Inflammatory macrophage treated with lipopolysaccharide for 4 hours (primary cell): ENCODE results near the gene KLHL11.

Source experiments
- DNase-seq: peaks from one replicate; pipeline ENCODE4 v3.0.0-alpha.2; 2020

The KLHL11 gene, protein sequence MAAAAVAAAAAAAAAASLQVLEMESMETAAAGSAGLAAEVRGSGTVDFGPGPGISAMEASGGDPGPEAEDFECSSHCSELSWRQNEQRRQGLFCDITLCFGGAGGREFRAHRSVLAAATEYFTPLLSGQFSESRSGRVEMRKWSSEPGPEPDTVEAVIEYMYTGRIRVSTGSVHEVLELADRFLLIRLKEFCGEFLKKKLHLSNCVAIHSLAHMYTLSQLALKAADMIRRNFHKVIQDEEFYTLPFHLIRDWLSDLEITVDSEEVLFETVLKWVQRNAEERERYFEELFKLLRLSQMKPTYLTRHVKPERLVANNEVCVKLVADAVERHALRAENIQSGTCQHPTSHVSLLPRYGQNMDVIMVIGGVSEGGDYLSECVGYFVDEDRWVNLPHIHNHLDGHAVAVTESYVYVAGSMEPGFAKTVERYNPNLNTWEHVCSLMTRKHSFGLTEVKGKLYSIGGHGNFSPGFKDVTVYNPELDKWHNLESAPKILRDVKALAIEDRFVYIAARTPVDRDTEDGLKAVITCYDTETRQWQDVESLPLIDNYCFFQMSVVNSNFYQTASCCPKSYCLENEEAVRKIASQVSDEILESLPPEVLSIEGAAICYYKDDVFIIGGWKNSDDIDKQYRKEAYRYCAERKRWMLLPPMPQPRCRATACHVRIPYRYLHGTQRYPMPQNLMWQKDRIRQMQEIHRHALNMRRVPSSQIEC

DNA sequence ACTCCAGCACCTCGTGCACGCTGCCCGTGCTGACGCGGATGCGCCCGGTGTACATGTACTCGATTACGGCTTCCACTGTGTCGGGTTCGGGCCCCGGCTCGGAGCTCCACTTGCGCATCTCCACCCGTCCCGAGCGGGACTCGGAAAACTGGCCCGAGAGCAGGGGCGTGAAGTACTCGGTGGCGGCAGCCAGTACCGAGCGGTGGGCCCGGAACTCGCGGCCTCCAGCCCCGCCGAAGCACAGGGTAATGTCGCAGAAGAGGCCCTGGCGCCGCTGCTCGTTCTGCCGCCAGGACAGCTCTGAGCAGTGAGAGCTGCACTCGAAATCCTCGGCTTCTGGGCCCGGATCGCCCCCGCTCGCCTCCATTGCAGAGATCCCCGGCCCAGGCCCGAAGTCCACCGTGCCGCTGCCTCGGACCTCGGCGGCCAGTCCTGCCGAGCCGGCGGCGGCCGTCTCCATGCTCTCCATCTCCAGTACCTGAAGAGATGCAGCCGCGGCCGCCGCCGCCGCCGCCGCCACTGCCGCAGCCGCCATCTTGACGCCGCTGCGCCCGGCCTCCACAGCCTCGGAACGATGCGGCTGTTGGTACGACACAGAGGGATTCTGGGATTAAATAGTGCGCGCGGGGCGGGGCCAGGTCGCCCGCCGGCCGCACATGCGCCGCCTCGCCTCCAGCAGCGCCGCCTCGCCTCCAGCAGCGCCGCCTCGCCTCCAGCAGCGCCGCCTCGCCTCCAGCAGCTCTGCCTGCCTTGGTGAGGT is at the start of gene KLHL11:
Gene KLHL11 (minus strand): TSS at position 588 of the 760 bp plus-strand sequence. CDS start 53 bp downstream, at position 535.
- peak; percentile 90 for DNase-seq

DNA sequence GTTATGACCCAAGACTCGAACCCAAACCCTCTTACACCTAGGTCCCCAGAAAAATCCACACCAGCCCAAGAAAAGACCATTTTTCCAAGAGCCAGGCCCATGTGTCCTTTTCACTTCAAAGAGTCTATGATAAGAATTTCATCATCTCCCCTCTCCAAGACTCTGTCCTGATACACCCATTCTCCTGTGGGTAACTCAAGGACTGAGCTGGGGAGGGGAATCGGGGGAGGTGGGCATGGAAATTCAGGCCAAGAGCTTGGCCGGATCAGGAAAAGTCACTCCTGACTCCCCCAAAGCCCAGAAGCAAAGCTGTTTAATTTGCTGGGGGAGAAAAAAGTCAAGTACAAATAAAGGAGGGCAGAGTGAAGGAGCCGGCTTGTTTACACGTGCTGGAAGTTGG is 49.8 kb upstream of the KLHL11 start:
- DNase-seq: no peak

DNA sequence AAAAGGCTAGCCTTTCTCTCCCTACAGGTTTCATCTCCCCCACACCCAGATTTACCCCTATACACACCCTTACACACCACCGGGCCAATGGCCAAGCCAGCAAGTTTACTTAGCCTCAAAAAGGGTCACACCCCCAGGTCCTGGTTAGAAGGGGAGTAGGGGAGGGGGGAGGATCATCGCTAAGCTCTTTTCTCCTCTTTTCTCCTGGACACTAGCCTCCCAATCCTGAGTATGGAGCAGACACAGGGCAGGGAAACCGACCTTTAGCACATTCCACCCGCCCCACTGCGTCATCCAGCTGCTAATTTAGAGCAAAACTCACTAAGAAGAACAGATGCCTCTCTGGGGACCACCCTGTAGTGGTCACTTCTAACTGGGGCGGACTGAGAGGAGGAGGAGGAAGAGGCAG is 49.1 kb upstream of the KLHL11 start:
- no peak for DNase-seq

DNA sequence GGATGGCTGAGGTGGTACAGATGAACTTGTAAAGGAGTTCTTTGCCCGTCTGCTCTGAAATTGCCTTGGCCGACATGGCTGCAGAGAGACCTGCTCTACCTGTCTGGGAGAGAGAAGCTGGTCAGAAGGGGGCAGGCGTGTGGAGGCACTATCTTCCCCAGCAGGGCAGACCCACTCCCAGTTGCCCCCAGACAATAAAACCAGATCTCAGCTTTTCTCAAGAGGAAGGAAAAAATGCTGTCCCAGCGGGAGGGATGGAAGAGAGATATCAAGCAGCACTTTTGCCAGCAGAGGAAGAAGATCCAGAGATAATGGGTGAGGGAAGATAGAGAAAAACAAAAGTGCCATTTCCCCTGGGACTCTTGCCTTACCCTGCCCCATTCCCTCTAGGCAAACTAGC is 48.6 kb upstream of the KLHL11 start:
- no peak for DNase-seq

DNA sequence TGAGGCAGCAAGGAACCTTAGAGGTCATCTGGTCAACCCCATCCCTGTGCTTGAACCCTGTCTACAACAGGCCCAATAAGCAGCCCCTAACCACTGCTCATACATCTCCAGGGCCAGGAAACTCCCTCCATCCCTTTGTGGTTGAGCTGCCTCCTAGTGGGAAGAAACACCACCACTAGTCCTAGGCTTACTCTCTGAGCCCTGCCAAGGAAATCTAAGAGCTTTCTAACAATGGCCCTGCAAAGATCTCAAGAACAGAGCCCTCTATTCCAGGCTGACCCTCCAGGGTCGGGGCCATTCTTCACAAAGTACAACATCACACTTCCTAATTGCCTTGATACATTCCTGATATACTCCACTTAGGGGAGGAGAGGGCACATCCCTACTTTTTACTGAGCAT is 47.7 kb upstream of the KLHL11 start:
- no peak for DNase-seq

DNA sequence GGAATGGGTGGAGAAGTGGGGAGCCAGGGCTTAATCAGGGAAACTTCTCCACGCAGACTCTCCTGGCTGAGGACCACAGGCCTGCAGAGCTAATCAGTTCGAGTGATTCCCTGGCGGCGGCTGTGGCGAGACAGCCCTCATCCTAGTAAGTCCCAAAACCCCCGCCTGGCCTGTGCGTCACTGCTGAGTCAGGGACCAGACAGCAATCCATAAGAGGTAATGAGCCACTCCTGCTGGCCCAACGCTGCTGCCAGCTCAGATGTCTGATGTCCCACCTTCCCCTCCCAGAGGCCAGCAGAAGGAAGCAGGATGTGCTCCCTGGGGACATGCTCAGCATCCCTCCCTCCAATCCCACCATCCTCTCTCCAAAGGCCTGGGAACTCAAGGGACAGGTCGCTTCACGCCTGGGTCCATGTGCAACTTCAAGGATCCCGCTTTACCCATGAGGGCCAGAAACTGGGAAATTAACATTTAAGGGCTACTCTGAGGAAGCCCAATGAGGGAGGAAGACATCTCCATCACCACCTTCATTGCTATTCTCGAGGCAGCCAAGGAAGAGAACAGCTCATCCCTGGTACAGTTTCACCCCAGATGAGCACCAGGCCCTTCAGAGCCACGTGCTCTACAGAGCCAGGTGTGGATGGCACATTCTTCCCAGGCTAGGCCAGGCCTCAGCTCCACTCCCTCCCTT is 45.6 kb upstream of the KLHL11 start:
- DNase-seq: no peak

DNA sequence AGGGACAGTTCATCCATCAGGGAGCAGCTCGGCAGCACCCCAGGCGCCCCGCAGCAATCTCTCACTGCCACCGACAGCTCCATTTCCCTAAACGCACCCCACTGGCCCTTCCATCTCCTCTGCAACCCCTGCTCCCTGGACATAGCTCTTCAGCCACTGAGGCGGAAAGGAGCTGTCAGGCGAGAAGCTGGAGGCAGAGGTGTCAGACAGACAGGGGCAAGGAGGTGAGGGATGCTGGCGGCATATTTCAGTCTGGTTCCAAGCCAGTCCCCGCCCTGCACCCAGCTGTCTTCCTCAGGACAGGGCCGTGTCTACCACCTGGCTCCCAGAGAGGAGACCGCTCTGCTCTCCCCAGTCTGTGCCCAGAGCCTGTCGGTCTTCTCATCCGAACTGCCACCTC is 43.9 kb upstream of the KLHL11 start:
- no peak for DNase-seq

DNA sequence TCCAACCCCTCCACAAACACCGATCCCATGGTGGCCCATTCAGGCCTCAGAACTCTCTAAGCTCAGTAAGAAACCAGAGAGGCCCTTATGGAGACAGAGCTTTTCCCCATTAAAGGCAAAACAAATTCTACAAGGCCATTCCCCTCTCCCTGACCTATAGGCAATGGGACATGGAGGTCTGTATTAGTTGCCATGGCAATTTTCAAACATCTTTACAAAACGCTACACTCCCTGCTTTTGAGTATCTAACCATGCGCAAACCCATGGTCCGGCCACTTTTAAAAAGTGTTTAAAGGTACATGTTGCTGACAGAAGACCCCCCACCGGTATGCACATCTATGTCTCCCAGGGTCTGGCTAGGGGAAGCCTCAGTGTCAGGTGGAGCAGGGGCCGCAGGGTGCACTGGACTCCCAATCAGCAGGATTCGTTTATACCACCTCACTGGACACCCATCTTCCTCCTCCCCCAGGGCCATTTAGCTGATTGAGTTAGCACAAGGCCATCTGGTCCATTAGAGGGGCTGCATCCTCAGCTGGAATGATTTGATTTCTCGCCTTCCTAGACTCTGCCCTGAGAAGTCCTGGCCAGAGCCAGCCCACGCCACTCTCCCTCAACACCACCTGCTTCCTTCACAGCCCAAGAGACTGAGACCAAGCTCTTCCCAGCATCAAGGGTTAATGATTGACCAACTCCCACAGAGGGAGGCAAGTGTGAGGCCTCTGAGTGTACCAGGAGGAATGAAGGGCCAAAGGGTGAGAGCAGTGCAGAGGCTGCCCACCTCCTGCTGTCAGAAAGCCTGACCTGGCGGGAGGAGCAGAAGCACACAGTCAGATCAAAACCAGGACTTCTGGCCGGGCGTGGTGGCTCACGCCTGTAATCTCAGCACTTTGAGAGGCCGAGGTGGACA is 42.7 kb upstream of the KLHL11 start:
- no peak for DNase-seq

DNA sequence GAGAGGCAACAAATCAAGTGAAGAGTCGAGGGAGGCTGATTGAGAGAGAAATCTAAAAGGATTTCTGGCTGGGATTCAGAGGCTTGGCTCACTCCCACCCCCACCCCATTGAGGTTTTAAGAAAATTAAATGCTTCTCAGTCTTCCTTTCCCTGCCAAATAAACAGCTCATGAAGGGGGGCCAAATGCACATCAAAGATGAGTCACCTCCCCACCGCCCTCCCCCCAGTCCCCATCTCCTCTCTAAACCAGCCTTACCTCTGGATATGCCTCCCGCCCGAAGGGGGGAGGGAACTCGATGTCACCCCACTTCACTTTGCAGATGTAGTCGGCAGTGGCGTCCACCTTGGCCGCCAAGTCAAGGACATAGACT is 41.9 kb upstream of the KLHL11 start:
- no peak for DNase-seq

DNA sequence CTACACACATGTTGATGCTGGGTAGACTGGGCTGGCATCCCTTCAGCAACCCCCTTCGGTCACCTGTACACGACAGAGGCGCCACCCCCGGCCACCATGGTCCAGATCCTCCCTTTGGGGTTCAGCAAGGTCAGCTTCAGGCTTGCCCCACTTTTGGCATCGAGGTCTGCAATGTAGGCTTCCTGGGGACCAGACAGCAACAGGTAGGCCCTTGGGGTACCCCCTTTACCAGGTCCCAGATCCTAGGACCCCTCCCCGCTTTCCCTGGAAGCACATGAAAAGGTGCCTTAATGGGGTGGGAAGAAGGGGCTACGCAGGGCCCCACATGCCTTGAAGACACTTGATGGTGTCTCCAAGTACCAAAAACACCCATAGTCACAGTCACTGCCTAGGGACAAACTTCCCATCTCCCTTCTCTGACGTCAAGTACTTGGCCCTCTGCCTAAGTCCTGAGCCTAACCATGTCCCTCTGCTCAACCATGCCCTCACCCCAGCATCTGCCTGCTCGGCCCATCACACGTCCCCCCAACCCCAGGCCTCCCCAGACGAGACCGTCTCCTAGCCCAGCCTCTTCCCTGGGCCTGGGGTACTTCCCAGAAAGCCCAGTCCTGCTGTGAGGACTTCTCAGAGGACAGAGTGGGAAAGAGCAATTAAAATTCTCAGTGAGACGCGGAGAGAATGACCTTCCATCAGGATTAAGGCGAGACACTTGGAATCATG is 41.4 kb upstream of the KLHL11 start:
- DNase-seq: no peak

DNA sequence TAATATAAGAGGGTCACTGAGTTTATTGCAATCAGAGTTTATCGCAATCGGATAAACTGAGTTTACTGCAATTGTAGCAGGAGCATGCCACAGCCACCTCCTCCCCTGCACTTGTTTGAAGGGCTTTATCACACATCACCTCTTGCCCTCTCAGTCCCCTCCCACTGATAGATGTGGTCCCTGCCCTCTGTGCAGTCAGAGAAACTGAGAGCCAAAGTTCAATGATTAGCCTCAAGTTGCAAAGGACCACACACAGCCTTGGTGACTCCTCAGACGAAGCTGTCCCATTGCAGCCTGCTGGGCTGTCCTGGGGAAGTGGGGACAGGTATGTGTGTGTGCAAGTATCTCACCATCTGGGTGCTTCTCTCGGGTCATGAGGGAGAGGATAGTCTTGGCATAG is 39.9 kb upstream of the KLHL11 start:
- no peak for DNase-seq

DNA sequence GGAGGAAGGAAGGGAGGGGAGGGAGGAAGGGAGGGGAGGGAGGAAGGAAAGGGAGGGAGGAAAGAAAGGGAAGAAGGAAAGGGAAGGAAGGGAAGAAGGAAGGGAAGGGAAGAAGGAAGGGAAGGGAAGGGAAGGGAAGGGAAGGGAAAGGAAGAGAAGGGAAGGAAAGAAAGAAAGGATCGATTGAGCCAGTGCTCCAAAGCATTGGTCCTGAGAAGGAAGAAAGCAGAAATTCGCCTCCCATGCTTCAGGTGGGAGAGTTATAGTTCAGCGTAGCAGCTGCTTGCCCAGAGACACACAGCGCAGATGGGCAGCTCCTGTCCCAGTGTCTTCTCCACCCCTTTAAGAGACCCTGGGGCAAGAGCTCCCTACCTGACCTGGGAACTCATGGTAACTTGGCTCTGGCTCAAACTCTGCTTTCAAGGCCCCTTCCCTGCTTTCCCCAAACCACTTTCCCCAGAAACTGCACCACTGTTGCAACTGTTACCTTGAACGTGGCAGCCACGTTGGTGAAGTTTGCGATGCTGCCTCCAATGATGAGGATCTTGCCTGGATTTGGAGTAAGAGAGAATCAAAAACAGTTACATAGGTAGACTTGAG is 39.1 kb upstream of the KLHL11 start:
- no peak for DNase-seq

DNA sequence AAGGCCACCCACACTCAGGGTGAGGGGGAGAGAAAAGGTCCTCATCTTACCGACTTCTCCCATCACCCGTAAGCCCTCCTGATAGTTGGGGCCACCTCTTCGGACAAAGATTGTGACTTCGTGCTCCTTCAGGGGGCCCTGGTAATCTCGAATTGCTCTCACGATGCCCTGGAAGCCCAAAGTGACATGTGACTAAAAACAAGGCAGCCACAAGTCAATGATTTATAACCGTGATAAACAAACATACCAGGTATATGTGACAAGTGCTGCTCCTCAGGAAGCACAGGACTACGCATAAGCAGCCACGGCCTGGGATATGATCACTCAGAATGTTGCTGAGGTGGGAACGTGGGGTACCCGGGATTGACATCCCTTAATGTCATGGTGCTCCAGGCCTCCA is 36.4 kb upstream of the KLHL11 start:
- DNase-seq: no peak

DNA sequence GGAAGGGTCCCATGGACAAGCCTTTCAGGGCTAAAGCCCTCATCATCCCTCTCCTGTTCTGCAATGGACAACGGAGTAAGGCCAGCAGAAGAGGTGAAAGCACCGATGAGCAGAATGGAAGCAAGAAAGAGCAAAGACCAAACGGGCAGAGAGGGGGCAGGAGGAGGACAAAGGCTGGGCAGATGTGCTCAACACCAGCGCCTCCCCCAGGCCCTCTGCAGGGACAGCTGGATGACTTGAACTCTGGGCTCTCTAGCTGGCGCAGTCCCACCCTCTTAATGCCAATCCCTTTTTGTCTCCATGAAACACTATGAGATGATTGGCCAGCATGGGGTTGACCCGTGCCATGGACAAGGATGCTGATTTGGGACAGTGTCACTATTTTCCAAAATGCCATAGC is 31.5 kb upstream of the KLHL11 start:
- DNase-seq: no peak

DNA sequence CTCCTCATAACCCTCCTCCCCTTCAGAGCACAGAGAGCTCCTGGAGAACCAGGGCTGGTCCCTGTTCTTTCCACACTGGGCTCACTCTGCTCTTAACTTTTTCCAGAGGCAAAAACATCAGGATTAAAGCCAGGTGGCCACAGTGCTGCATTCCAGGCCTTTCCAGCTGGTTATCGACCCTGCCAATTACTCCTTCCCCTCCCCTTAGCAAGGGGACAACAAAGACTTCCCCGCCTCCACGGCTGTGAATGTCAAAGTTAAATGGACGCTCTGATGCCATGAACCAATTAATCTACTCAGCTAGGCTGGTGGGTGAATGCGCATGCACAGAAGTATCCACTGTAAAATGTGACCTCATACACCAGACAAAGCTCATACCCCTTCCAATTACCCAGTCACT is 30.4 kb upstream of the KLHL11 start:
- DNase-seq: no peak

DNA sequence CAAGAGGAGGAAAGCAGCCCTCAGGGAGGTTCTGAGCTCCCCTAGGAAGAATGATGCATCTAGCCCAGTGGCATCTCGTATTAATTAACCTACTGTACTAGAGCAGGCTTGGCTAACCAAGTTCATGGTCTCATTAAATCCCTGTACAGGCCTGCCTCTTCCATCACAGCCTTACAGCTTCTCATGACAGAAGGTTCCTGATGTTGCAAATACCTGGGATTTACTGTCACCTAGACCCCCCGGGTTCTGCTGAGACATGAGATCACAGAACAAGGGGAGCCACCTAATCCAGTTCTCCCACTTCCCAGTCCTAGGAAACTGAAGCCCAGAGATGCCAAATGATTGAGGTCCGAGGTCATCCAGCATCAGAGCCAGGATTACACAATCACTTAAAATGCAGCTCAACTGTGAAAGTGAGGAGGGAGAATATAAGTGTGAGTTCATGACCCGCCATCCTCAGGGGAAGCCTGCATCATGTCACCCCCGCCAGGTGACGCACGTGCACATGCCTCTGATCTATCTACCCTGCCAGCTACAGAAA is 29.6 kb upstream of the KLHL11 start:
- DNase-seq: no peak

DNA sequence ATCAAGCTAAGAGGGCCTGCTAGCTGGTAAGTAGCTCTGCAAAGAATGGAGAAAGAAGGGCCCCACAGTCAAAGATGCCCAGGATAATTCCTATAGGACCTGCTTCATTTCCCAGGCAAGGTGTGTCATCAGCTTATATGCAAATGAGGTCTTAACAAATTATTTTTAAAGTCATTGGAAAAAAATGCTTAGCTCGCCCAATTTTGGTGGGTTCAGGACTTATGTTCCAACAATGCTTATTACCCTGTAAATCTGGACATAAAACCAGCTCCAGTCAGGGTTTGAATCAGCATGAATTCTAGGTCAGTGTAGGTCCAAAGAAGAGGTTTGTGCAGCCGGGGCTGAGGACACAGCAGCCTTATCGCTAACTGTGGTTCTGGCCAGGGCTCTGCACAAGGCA is 28.2 kb upstream of the KLHL11 start:
- DNase-seq: no peak

DNA sequence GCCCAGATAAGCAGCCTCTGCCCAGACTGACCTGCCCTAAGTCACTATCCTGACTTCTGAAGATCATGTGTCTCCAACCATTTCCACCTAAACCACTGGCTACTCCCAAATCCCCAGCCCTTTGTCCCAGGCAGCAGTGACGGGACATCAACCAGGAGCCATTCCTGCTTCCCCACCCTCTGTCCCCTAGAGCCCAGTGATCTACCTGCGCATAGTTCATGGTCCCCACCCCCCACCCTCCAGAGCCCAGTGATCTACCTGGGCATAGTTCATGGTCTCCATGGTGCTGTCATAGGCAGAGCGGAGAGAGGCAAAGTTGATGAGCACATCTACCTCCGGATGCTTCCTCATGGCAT is 26.8 kb upstream of the KLHL11 start:
- no peak for DNase-seq

DNA sequence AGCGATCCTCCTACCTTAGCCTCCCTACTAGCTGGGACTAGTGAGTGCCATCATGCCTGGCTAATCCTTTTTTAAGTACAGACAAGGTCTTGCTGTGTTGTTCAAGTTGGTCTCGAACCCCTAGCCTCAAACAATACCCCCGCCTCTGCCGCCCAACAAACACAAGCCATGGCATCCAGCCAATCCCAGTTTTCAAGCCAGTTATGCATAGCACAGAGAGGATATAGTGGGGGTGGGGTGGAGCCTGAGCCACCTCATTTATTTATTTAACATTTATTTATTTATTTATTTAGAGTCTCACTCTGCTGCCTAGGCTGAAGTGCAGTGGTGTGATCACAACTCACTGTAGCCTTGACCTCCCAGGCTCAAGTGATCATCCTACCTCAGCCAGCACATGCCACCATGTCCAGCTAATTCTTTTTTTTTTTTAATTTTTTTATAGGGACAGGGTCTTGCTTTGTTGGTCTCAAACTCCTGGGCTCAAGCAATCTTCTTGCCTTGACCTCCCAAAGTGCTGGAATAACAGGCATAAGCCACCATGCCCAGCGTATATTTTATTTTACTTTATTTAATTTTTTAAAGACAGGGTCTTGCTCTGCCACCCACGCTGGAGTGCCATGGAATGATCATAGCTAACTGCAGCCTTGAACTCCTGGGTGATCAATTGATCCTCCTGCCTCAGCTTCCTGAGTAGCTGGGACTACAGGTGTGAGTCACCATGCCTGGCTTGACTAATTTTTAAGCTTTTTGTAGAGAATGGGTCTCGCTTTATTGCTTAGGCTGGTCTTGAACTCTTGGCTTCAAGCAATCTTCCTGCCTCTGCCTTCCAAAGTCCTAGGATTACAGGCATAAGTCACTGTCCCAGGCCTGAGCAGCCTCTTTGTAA is 26.2 kb upstream of the KLHL11 start:
- DNase-seq: no peak
